ENCODE data around the gene MRPL40.

- TF ChIP-seq, protein P1, sequence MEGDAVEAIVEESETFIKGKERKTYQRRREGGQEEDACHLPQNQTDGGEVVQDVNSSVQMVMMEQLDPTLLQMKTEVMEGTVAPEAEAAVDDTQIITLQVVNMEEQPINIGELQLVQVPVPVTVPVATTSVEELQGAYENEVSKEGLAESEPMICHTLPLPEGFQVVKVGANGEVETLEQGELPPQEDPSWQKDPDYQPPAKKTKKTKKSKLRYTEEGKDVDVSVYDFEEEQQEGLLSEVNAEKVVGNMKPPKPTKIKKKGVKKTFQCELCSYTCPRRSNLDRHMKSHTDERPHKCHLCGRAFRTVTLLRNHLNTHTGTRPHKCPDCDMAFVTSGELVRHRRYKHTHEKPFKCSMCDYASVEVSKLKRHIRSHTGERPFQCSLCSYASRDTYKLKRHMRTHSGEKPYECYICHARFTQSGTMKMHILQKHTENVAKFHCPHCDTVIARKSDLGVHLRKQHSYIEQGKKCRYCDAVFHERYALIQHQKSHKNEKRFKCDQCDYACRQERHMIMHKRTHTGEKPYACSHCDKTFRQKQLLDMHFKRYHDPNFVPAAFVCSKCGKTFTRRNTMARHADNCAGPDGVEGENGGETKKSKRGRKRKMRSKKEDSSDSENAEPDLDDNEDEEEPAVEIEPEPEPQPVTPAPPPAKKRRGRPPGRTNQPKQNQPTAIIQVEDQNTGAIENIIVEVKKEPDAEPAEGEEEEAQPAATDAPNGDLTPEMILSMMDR (conservative IDR thresholded peaks at IDR 0.05 in 1 of 2, IDR thresholded peaks at IDR 0.05 in 1 of 2; ENCODE audit: low read depth in 1 of 2, low read length in 2 of 2), result no peak
- TF ChIP-seq EZH2 (IDR thresholded peaks at IDR 0.05; ENCODE audit: low read length, missing control alignments), result no peak
These were observed 2.1 kb downstream of the MRPL40 start for GRCh38 chr22:19434401-19434800.
